ENCODE results near the gene ZNF470.

DNA sequence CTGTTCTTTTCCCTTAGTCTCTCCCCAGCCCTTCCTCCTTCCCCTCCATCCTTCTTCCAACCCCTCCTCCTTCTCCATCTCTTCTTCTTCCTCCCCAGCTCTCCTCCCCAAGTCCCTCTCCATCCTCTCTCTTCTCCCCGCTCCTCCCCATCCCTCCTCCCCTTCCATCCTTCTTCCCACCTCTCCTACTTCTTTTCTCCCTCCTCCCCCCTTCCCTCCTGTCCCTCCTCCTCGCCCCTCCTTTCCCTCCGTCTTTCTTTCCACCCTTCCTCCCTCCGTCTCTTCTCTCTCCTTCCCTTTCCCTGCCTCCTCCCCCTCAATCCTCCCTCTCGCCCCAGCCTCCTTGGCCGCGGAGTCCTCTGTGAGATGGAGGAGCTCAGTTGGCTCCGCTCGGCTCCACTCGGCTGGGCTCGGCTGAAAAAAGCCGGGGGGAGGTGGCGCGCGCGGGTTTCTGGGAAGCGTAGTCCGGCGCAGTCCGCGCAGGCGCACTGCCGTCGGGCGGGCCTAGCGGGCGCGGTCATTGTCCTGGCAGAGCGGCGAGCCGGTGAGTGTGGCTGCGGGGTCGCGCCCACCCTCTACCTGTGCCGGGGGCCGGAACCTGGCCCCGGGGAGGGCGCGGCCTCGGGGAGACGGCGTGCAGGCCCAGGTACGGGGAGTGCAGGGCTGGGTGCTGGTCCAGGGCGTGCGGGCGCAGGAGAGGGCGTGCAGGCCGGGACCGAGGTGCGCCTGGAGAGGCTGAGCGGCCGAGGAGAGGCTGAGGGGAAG lies 27.7 kb downstream of the ZNF470 start, which contains the start of gene ZNF71:
- TF ChIP-seq, protein P1, sequence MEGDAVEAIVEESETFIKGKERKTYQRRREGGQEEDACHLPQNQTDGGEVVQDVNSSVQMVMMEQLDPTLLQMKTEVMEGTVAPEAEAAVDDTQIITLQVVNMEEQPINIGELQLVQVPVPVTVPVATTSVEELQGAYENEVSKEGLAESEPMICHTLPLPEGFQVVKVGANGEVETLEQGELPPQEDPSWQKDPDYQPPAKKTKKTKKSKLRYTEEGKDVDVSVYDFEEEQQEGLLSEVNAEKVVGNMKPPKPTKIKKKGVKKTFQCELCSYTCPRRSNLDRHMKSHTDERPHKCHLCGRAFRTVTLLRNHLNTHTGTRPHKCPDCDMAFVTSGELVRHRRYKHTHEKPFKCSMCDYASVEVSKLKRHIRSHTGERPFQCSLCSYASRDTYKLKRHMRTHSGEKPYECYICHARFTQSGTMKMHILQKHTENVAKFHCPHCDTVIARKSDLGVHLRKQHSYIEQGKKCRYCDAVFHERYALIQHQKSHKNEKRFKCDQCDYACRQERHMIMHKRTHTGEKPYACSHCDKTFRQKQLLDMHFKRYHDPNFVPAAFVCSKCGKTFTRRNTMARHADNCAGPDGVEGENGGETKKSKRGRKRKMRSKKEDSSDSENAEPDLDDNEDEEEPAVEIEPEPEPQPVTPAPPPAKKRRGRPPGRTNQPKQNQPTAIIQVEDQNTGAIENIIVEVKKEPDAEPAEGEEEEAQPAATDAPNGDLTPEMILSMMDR (IDR thresholded peaks at IDR 0.05) = no peak
- peak in 1 of 2 donors; percentile 40 for TF ChIP-seq POLR2A (IDR thresholded peaks at IDR 0.05)
